Breast epithelium (tissue), 4 donors: Measurements from ENCODE around the gene BEX2. TPM values are rescaled to one million over a fixed set of nuclear protein-coding genes. Genes with fewer than 3 reads are reported as not detected.
A peak's percentile ranks its signal among the peaks of the same experiment; 100 is the strongest.

Source experiments
- DNase-seq, 2 donors: peaks; one replicate each; pipeline ENCODE4 v3.0.0-alpha.2; 2019; ENCODE audit warnings: low spot score in 2 of 2
- H3K27ac ChIP-seq, 2 donors: fragments of 200-600 bp; sonication (generic) in 1 of 2; one replicate each; pipeline ENCODE4 v1.5.1; 2016 to 2019; ENCODE audit warnings: mild to moderate bottlenecking in 1 of 2
- H3K27me3 ChIP-seq, 2 donors: fragments of 200-600 bp; sonication (generic) in 1 of 2; one replicate each; pipeline versions ENCODE4 v1.5.1 to v1.6.0; 2017 to 2019; ENCODE audit warnings: control low read depth in 1 of 2, mild to moderate bottlenecking in 1 of 2
- H3K36me3 ChIP-seq: fragments of 200-600 bp; one replicate; pipeline ENCODE4 v1.5.1; 2019
- H3K4me1 ChIP-seq, 2 donors: fragments of 200-600 bp; sonication (generic); one replicate each; pipeline ENCODE4 v1.5.1; 2016 to 2019; ENCODE audit warnings: control low read depth in 1 of 2
- H3K4me3 ChIP-seq, 3 donors: fragments of 200-600 bp; sonication (generic); 1 replicate in 2 of 3; 2 replicates in 1 of 3; pipeline ENCODE4 v1.5.1; 2016 to 2019; ENCODE audit warnings: mild to moderate bottlenecking in 3 of 3, moderate library complexity in 2 of 3
- H3K9me3 ChIP-seq, 2 donors: fragments of 200-600 bp; sonication (generic) in 1 of 2; one replicate each; pipeline ENCODE4 v1.5.1; 2016 to 2019; ENCODE audit warnings: control low read depth in 1 of 2
- CTCF ChIP-seq, 3 donors: fragments of 450-650 bp; IDR thresholded peaks; one replicate each; pipeline ENCODE4 v1.5.1; 2016 to 2017; ENCODE audit warnings: antibody characterized with exemption in 3 of 3, mild to moderate bottlenecking in 3 of 3, moderate library complexity in 3 of 3
- POLR2A ChIP-seq: fragments of 450-650 bp; IDR thresholded peaks from one replicate; pipeline ENCODE4 v1.6.1; 2016; ENCODE audit warnings: antibody characterized with exemption, mild to moderate bottlenecking, moderate library complexity
- POLR2AphosphoS5 ChIP-seq, 3 donors: sonication (generic); formaldehyde crosslinking; IDR thresholded peaks; one replicate each; pipeline ENCODE4 v1.6.1; 2017; ENCODE audit warnings: antibody characterized with exemption in 3 of 3
- intact Hi-C: fragments of 100-400 bp; cut with DNase I; formaldehyde crosslinking; loops from one replicate; pipeline ENCODE4 v1.15.1; 2023; ENCODE audit warnings: low total_unique reads
- total RNA-seq, 3 donors: library from RNA; depleted of rRNA; stranded (reverse); fragments of >200 nt; gene quantifications; one replicate each; pipeline ENCODE4 v1.1.0, GENCODE V29; 2016

Gene BEX2
- total RNA-seq, 3 donors from 2014 or later: 1.4 to 29.4 (median 12.5) TPM

- H3K36me3 ChIP-seq: no peaks in the 10 kb centered on the region
- no peaks in the 10 kb centered on the region for H3K9me3 ChIP-seq
- intact Hi-C loops: no loop called here
- TF ChIP-seq POLR2AphosphoS5 (IDR thresholded peaks at IDR 0.05) (peak; percentile 58 to 91 (median 80)), POLR2A (peak; percentile 71), CTCF (IDR thresholded peaks at IDR 0.05) (no peak)
- H3K27me3 ChIP-seq: peaks cover 0 to 35% of the 10 kb centered on the region in 2 donors
- peak within 1 kb of the TSS; percentile 91 to 93 for H3K27ac ChIP-seq
- peak within 1 kb of the TSS; percentile 60 to 66 (median 66) for H3K4me3 ChIP-seq
- DNase-seq: peak; percentile 54 to 65
- no peaks in the 10 kb centered on the region for H3K4me1 ChIP-seq
Observed at GRCh38 chrX:103356130-103356798, 45.5 kb upstream of the BEX2 start, which contains the start of gene TCEAL9. TSS of gene TCEAL9 (plus strand) at chrX:103356506. CDS start at chrX:103357685, 1,179 bp downstream.

DNA sequence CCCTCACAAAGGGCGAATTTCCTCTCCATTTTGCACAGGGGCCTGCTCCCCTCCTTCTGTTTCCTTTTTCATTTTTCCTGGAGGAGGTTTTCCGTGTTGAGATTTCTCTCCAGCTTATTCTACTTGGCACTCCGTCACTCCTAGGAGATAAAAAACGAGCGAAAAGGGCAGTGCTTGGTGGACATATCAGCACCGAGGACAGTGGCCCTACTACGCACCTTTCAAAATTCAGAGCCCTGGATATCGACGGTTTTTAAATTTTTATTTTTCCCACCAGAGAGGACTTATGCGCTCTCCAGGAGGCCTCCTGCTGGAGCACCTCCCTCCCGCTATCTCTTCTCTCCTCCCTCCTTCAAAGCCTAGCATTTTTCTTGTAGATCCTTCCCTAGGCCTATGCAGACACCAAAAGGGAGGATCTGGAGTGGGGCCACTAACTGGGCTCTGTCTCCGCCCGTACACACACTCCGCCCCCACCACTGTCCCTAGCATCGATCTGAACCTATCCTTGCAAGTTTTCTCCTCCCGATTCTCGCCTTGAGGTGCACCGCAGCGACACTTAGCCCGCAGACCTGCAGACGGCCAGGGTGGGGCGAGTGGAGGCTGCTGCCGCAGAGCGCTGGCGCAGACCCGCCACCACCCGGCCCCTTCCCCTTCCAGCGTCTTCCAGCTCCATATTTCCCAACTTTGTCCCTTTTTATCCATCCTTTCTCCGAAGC, 37.0 kb upstream of the BEX2 start:
- no peaks in the 10 kb centered on the region for H3K4me1 ChIP-seq
- no peaks in the 10 kb centered on the region for H3K36me3 ChIP-seq
- intact Hi-C loops: no loop called here
- no peak overlapping the region for H3K4me3 ChIP-seq
- no peak overlapping the region for H3K27ac ChIP-seq
- TF ChIP-seq POLR2A (no peak), POLR2AphosphoS5 (IDR thresholded peaks at IDR 0.05) (no peak), CTCF (IDR thresholded peaks at IDR 0.05) (no peak)
- no peaks in the 10 kb centered on the region for H3K9me3 ChIP-seq
- DNase-seq: no peak
- peaks cover 0 to 41% of the 10 kb centered on the region in 2 donors for H3K27me3 ChIP-seq

- no peak for DNase-seq
- no peaks in the 10 kb centered on the region for H3K4me1 ChIP-seq
- H3K9me3 ChIP-seq: no peaks in the 10 kb centered on the region
- intact Hi-C loops: no loop called here
- no peak overlapping the region for H3K27ac ChIP-seq
- peaks cover 0 to 45% of the 10 kb centered on the region in 2 donors for H3K27me3 ChIP-seq
- TF ChIP-seq CTCF (IDR thresholded peaks at IDR 0.05) (no peak), POLR2AphosphoS5 (IDR thresholded peaks at IDR 0.05) (no peak), POLR2A (no peak)
- H3K4me3 ChIP-seq: no peak overlapping the region
- H3K36me3 ChIP-seq: no peaks in the 10 kb centered on the region
Observed at GRCh38 chrX:103344606-103345005, 33.8 kb upstream of the BEX2 start.

GRCh38 chrX:103343105-103343504, 32.3 kb upstream of the BEX2 start:
- Histone ChIP-seq H3K27ac (no peak overlapping the region), H3K4me1 (no peaks in the 10 kb centered on the region), H3K36me3 (no peaks in the 10 kb centered on the region), H3K9me3 (no peaks in the 10 kb centered on the region), H3K27me3 (peaks cover 0 to 33% of the 10 kb centered on the region in 2 donors), H3K4me3 (no peak overlapping the region)
- intact Hi-C loops: no loop called here
- TF ChIP-seq POLR2A (no peak), POLR2AphosphoS5 (IDR thresholded peaks at IDR 0.05) (no peak), CTCF (IDR thresholded peaks at IDR 0.05) (peak; percentile 49 to 57 (median 54))
- DNase-seq: no peak

DNA sequence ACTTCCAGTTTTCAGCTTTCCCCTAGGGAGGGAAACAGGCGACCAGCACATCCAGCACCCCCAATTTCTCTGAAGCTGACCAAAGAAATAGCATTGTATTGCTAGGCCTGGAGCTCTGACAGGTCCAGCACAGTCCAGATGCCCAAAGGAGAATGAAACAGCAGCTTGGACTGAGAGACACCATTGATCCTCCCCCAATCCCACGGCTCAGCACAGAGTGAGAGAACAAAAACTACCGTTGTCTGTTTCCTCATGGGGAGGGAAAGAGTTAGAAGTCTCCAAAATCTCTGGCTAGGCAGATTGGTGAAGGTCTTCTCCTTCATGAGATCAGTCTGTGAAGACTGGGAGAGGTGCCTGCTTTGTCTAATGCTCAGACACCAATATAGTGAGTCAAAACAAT, 27.9 kb upstream of the BEX2 start:
- Histone ChIP-seq H3K36me3 (no peaks in the 10 kb centered on the region), H3K4me1 (no peaks in the 10 kb centered on the region), H3K4me3 (no peak overlapping the region), H3K27ac (no peak overlapping the region), H3K27me3 (peaks cover 0 to 35% of the 10 kb centered on the region in 2 donors), H3K9me3 (no peaks in the 10 kb centered on the region)
- no peak for TF ChIP-seq CTCF (IDR thresholded peaks at IDR 0.05)
- TF ChIP-seq POLR2A: no peak
- TF ChIP-seq POLR2AphosphoS5 (IDR thresholded peaks at IDR 0.05): no peak
- no peak for DNase-seq
- intact Hi-C loops: no loop called here
